ENCODE measurements around the gene CSF3R. TPM values are rescaled to one million over a fixed set of nuclear protein-coding genes. Genes with fewer than 3 reads are reported as not detected.
"Not testable (repeated sequence)": the region's sequence is repeated elsewhere in the genome, so short reads cannot be mapped to it uniquely, and the experiment has no call there.

Gene CSF3R
- total RNA-seq, 2 experiments from 2014 or later, result not detected

DNA sequence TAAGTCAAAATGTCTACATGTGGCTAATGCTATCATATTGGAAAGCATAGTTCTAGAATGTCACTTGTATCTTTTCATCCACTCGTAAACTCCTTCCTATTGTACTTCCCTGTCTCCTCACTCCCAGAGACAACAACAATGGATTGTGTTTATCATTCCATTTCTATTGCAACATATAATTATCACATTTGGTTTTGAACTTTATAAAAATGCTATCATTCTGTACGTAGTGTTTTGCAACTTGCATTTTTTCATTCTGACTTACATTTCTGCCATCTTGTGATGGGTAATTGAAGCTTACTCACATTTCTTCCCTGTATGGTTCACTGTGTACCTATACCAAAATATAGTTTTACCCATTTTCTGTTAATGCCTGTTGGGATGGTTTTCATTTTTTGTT lies 14.5 kb upstream of the CSF3R start:
- Mint-ChIP-seq H3K4me3 (no peak overlapping the region), H3K9me3 (no peaks in the 10 kb centered on the region), H3K27ac (no peak overlapping the region), H3K4me1 (ENCODE audit: low read depth) (no peaks in the 10 kb centered on the region), H3K27me3 (peaks cover 3% of the 10 kb centered on the region), H3K36me3 (ENCODE audit: low read depth) (no peaks in the 10 kb centered on the region)
- TF ChIP-seq, protein P1, sequence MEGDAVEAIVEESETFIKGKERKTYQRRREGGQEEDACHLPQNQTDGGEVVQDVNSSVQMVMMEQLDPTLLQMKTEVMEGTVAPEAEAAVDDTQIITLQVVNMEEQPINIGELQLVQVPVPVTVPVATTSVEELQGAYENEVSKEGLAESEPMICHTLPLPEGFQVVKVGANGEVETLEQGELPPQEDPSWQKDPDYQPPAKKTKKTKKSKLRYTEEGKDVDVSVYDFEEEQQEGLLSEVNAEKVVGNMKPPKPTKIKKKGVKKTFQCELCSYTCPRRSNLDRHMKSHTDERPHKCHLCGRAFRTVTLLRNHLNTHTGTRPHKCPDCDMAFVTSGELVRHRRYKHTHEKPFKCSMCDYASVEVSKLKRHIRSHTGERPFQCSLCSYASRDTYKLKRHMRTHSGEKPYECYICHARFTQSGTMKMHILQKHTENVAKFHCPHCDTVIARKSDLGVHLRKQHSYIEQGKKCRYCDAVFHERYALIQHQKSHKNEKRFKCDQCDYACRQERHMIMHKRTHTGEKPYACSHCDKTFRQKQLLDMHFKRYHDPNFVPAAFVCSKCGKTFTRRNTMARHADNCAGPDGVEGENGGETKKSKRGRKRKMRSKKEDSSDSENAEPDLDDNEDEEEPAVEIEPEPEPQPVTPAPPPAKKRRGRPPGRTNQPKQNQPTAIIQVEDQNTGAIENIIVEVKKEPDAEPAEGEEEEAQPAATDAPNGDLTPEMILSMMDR (IDR thresholded peaks at IDR 0.05), result no peak
- intact Hi-C loops (cut with micrococcal nuclease), result no loop called here
- ChIA-PET POLR2A (no interaction called here), CTCF (interaction anchor here (1.5 kb wide), 1 partner anchor 18 kb away, joined by 6 read pairs; no protein-coding TSS in a partner anchor)
- no peak for DNase-seq
- ATAC-seq, result no peak

- intact Hi-C loops (cut with micrococcal nuclease), result no loop called here
- DNase-seq, result no peak
- Mint-ChIP-seq H3K36me3 (ENCODE audit: low read depth) (no peaks in the 10 kb centered on the region), H3K9me3 (no peaks in the 10 kb centered on the region), H3K4me1 (ENCODE audit: low read depth) (no peaks in the 10 kb centered on the region), H3K27ac (no peak overlapping the region), H3K27me3 (peaks cover 2% of the 10 kb centered on the region), H3K4me3 (no peak overlapping the region)
- ChIA-PET POLR2A (no interaction called here), CTCF (no interaction called here)
- ATAC-seq, result no peak
- TF ChIP-seq, protein P1 (IDR thresholded peaks at IDR 0.05), result no peak
Measured at GRCh38 chr1:36494971-36495370, 12.3 kb upstream of the CSF3R start.

GRCh38 chr1:36493524-36493923 lies 10.8 kb upstream of the CSF3R start:
- H3K36me3 Mint-ChIP-seq (ENCODE audit: low read depth), result no peaks in the 10 kb centered on the region
- ATAC-seq (no peak), DNase-seq (no peak)
- POLR2A ChIA-PET, result no interaction called here
- CTCF ChIA-PET, result no interaction called here
- H3K9me3 Mint-ChIP-seq, result no peaks in the 10 kb centered on the region
- no peaks in the 10 kb centered on the region for H3K4me1 Mint-ChIP-seq (ENCODE audit: low read depth)
- H3K4me3 Mint-ChIP-seq, result no peak overlapping the region
- peaks cover 2% of the 10 kb centered on the region for H3K27me3 Mint-ChIP-seq
- intact Hi-C loops (cut with micrococcal nuclease), result no loop called here
- H3K27ac Mint-ChIP-seq, result no peak overlapping the region
- TF ChIP-seq, protein P1 (IDR thresholded peaks at IDR 0.05), result no peak

- H3K27ac Mint-ChIP-seq, result no peak overlapping the region
- ATAC-seq (no peak), DNase-seq (no peak)
- intact Hi-C loops (cut with micrococcal nuclease), result no loop called here
- TF ChIP-seq, protein P1 (IDR thresholded peaks at IDR 0.05), result no peak
- H3K9me3 Mint-ChIP-seq, result no peaks in the 10 kb centered on the region
- POLR2A ChIA-PET, result no interaction called here
- H3K27me3 Mint-ChIP-seq, result peaks cover 2% of the 10 kb centered on the region
- H3K4me1 Mint-ChIP-seq (ENCODE audit: low read depth), result no peaks in the 10 kb centered on the region
- H3K36me3 Mint-ChIP-seq (ENCODE audit: low read depth), result no peaks in the 10 kb centered on the region
- CTCF ChIA-PET, result interaction anchor here (1.0 kb wide), 1 partner anchor 23 kb away, joined by 4 read pairs; no protein-coding TSS in a partner anchor
- no peak overlapping the region for H3K4me3 Mint-ChIP-seq
Measured at GRCh38 chr1:36492491-36492890, 9.8 kb upstream of the CSF3R start.

DNA sequence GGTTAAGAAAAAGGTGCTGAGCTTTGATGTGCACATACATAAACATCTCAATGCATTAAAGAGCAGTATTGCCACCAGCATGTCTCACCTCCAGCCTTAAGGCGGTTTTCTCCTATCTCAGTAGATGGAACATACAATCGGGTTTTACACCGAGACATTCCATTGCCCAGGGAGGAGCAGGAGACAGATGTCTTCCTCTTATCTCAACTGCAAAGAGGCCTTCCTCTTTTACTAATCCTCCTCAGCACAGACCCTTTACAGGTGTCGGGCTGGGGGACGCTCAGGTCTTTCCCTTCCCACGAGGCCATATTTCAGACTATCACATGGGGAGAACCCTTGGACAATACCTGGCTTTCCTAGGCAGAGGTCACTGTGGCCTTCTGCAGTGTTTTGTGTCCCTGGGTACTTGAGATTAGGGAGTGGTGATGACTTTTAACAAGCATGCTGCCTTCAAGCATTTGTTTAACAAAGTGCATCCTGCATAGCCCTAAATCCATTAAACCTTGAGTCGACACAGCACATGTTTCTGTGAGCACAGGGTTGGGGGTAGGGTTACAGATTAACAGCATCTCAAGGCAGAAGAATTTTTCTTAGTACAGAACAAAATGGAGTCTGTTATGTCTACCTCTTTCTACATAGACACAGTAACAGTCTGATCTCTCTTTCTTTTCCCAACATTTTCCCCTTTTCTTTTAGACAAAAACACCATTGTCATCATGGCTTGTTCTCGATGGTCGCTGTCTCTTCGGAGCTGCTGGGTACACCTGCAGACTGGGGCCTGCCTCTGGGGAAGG lies 6.7 kb upstream of the CSF3R start:
- DNase-seq; CTCF ChIA-PET; H3K9me3 Mint-ChIP-seq; intact Hi-C loops (cut with micrococcal nuclease); H3K4me1 Mint-ChIP-seq (ENCODE audit: low read depth); ATAC-seq; H3K4me3 Mint-ChIP-seq; H3K27me3 Mint-ChIP-seq; H3K27ac Mint-ChIP-seq; POLR2A ChIA-PET; H3K36me3 Mint-ChIP-seq (ENCODE audit: low read depth): not testable (repeated sequence)

All from activated CD8-positive, alpha-beta T cell treated with anti-CD3 and anti-CD28 coated beads for 36 hours (primary cell).